Mucosa of rectum (tissue), 2 donors: Measurements from ENCODE around the gene BDH1.

ENCODE experiments used
- H3K27ac ChIP-seq, 2 donors: one replicate each; pipeline ENCODE4 v1.7.0; 2013; ENCODE audit warnings: inconsistent platforms in 2 of 2, low read depth in 2 of 2, low read length in 2 of 2
- H3K27me3 ChIP-seq, 2 donors: one replicate each; pipeline ENCODE4 v1.7.0; 2013; ENCODE audit warnings: low read length in 2 of 2; ENCODE audit not compliant: control insufficient read depth in 2 of 2, insufficient read depth in 2 of 2
- H3K36me3 ChIP-seq, 2 donors: one replicate each; pipeline ENCODE4 v1.7.0; 2013; ENCODE audit warnings: low read length in 2 of 2; ENCODE audit not compliant: control insufficient read depth in 2 of 2, insufficient read depth in 2 of 2
- H3K4me1 ChIP-seq, 2 donors: one replicate each; pipeline ENCODE4 v1.7.0; 2013; ENCODE audit warnings: low read length in 2 of 2, mild to moderate bottlenecking in 1 of 2; ENCODE audit not compliant: control insufficient read depth in 2 of 2, insufficient read depth in 2 of 2
- H3K4me3 ChIP-seq, 2 donors: one replicate each; pipeline ENCODE4 v1.7.0; 2013; ENCODE audit warnings: low read length in 2 of 2
- H3K9ac ChIP-seq, 2 donors: one replicate each; pipeline ENCODE4 v1.7.0; 2013; ENCODE audit warnings: low read length in 2 of 2, low read depth in 1 of 2, mild to moderate bottlenecking in 1 of 2
- H3K9me3 ChIP-seq, 2 donors: one replicate each; pipeline ENCODE4 v1.7.0; 2013; ENCODE audit warnings: low read length in 2 of 2; ENCODE audit not compliant: control insufficient read depth in 2 of 2
- donor health status: healthy.
- donor health status: Normal muscosa, but diverticular disease.

BDH1 gene

DNA sequence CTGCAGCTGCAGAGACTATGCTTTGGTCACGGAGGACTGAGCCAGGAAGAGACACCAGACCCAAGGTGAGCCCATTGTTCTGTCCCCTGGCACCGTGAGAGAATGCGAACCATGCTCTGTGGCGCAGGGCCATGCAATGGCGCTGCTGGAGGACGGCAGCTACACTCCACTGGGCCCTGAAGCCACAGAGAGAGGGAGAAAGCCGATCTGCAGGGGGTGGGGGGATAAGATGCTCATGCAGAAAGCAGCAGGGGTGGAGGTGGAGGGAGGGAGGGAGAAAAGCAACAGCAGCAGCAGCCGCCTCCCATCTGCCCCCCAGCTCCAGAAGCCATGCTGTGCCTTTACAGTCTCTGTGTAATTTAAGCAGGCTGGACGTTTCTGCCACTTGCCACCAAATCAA is 5.3 kb downstream of the BDH1 start:
- Histone ChIP-seq H3K4me3 (no peak overlapping the region), H3K9me3 (no peaks in the 10 kb centered on the region), H3K27me3 (no peaks in the 10 kb centered on the region), H3K27ac (no peak overlapping the region), H3K4me1 (peaks cover 26 to 28% of the 10 kb centered on the region in 2 donors), H3K9ac (no peak overlapping the region), H3K36me3 (peaks cover 3 to 6% of the 10 kb centered on the region in 2 donors)

- H3K9me3 ChIP-seq: no peaks in the 10 kb centered on the region
- no peak overlapping the region for H3K4me3 ChIP-seq
- no peak overlapping the region for H3K27ac ChIP-seq
- no peak overlapping the region for H3K9ac ChIP-seq
- peaks cover 25 to 28% of the 10 kb centered on the region in 2 donors for H3K4me1 ChIP-seq
- H3K27me3 ChIP-seq: no peaks in the 10 kb centered on the region
- peaks cover 10 to 12% of the 10 kb centered on the region in 2 donors for H3K36me3 ChIP-seq
Measured at GRCh38 chr3:197549261-197549885, 6.4 kb downstream of the BDH1 start.

DNA sequence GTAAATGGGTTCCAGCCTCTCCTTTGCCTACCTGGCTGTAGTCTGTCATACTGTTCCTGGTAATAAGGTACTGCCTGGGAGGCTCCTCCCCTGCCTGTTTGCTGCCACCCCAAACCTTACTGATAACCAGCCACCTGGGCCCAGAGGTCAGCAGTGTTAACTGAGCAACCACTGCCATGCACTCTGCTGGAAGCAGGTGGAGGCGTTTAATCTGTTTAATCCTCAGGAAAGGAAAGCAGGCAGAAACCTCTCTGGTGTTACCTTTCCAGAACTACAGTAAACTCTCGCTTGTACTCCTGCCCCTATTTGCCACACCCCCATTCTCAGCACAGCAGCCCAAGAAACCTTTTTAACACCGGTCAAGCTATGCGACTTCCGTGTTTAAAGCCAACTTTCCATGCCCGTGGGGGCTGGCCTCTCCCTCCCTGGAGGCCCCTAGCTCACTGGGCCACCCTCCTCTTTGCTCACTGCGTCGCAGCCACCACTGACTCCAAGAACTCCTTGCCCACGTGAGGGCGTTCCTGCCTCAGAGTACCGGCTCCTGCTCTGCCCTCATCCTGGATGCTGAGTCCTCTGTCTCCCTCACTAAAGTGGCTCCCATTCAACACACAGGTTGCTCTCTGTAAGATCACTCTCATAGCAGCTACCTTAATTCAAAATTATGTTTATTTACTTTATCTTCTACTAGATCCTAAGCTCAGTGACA is 8.3 kb downstream of the BDH1 start:
- Histone ChIP-seq H3K4me1 (peaks cover 17 to 20% of the 10 kb centered on the region in 2 donors), H3K27ac (peak overlapping the region; percentile 53 to 82), H3K9ac (peak overlapping the region; percentile 14 to 49), H3K9me3 (no peaks in the 10 kb centered on the region), H3K27me3 (no peaks in the 10 kb centered on the region), H3K36me3 (peaks cover 25 to 29% of the 10 kb centered on the region in 2 donors), H3K4me3 (peak overlapping the region in 1 of 2 donors; percentile 37)

DNA sequence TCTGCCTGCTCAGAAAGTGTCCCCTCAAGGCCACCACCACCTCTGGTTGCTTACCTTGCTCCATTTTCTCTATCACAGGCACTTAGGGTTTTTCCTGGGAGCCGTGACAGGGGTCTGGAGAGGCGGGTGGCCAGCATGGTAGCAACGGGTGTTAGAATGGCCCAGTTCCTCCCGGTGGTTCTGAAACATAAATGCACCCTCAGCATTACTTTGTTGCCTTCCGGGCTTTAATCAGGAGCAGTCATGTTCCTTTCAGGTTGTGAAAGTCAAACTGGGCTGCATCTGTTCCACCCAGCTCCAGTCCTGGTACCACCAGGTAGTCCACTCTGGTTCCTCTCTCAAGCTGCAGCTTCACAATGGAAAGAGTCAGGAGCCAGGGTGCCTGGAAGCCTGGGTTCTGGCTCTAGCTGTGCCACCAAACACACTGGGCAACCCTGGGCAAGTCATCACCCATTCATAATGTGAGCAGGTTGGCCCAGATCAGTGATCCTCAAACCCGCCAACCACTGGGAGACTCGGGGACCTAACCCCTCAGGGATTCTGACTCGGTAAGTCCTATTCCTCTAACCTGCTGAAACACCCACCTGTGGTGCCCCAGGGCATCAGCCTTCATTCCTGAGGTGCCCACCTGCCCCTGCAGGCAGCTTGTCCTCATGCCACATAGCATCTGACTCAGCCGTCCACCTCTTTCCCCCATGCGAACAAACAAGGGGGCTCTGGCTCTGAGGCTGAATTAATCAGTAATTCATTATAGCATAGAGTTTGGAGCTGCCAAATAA is 9.3 kb downstream of the BDH1 start:
- Histone ChIP-seq H3K9ac (peak overlapping the region in 1 of 2 donors; percentile 49), H3K4me1 (peaks cover 17 to 20% of the 10 kb centered on the region in 2 donors), H3K36me3 (peaks cover 28 to 29% of the 10 kb centered on the region in 2 donors), H3K27ac (peak overlapping the region; percentile 53 to 82), H3K4me3 (peak overlapping the region in 1 of 2 donors; percentile 37), H3K27me3 (no peaks in the 10 kb centered on the region), H3K9me3 (no peaks in the 10 kb centered on the region)

DNA sequence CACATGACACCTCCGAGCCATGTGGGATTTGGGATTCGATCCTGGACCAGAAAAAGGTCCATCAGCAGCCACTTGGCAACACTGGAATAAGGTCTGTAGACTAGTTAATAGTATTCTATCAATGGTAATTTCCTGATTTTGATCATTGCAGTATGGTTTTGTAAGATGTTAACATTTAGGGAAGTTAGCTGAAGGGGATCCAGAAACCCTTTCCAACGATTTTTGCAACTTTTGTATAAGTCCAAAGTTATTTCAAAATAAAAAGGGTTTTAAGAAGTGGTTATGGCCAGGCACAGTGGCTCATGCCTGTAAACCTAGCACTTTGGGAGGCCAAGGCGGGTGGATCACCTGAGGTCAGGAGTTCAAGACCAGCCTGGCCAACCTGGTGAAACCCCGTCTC is 10.2 kb downstream of the BDH1 start:
- no peak overlapping the region for H3K9ac ChIP-seq
- H3K9me3 ChIP-seq: no peaks in the 10 kb centered on the region
- no peak overlapping the region for H3K27ac ChIP-seq
- no peaks in the 10 kb centered on the region for H3K27me3 ChIP-seq
- H3K4me3 ChIP-seq: no peak overlapping the region
- H3K36me3 ChIP-seq: peaks cover 29 to 32% of the 10 kb centered on the region in 2 donors
- H3K4me1 ChIP-seq: peaks cover 17 to 20% of the 10 kb centered on the region in 2 donors

- H3K36me3 ChIP-seq: peaks cover 29 to 32% of the 10 kb centered on the region in 2 donors
- H3K9ac ChIP-seq: no peak overlapping the region
- no peak overlapping the region for H3K4me3 ChIP-seq
- no peaks in the 10 kb centered on the region for H3K27me3 ChIP-seq
- H3K9me3 ChIP-seq: no peaks in the 10 kb centered on the region
- peaks cover 17 to 20% of the 10 kb centered on the region in 2 donors for H3K4me1 ChIP-seq
- no peak overlapping the region for H3K27ac ChIP-seq
Measured at GRCh38 chr3:197545101-197545500, 10.7 kb downstream of the BDH1 start.

DNA sequence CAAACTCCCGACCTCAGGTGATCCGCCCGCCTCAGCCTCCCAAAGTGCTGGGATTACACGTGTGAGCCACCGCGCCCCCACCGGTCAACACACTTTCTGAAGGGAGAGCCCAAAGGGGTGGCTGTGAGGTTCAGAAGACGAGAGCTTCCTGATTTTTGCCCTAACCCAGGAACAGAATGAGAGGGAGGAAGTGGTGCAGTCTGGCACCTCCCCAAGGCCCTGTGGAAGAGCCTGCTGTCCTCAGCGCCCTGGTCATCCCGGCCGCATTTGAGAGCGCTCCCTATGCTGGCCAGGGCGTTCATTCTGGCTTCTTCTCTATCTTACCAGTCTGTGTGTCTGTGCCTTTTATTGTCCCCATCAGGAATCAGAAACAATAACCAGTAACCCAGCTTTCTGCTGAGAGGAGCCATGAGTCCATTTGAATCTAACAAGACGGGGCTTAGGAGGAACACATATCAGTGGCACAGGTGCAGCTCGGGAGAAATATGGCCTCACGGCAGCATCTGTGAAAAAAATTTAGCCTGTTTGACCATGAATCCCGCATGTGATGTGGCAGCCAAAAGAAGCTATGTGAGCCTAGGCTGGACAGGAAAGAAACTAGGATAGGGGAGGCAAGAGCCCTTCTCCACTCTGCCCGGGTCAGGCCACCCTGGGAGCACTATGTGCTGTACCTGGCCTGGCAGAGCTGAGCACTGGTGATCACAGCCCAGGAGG is 12.9 kb downstream of the BDH1 start:
- H3K9me3 ChIP-seq: no peaks in the 10 kb centered on the region
- H3K27me3 ChIP-seq: no peaks in the 10 kb centered on the region
- H3K27ac ChIP-seq: no peak overlapping the region
- no peak overlapping the region for H3K4me3 ChIP-seq
- H3K4me1 ChIP-seq: peaks cover 15 to 23% of the 10 kb centered on the region in 2 donors
- H3K9ac ChIP-seq: no peak overlapping the region
- H3K36me3 ChIP-seq: peaks cover 36 to 39% of the 10 kb centered on the region in 2 donors

- Histone ChIP-seq H3K36me3 (peaks cover 41 to 44% of the 10 kb centered on the region in 2 donors), H3K9ac (no peak overlapping the region), H3K9me3 (no peaks in the 10 kb centered on the region), H3K27ac (no peak overlapping the region), H3K27me3 (no peaks in the 10 kb centered on the region), H3K4me1 (peaks cover 6 to 14% of the 10 kb centered on the region in 2 donors), H3K4me3 (no peak overlapping the region)
Measured at GRCh38 chr3:197541756-197542539, 13.8 kb downstream of the BDH1 start.

DNA sequence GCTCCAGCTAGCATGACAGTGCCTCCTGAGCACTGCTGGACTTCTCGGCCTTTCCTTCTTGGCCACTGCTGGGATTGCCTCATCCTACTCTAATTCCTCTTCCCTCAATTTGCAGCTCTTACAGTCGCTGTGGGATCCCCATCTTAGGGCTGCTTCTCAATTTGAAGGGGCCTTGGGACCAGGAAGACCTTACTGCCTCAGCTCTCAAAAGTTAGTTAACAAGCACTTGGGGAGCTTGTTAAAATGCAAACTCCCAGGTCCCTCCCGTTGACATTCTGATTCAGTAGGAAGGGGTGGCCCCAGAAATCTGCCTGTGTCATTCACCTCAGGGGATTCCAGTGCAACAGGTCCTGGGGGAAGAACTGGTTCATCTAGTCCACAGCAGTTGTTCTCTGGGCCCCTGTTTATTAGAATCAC is 14.8 kb downstream of the BDH1 start:
- Histone ChIP-seq H3K4me3 (no peak overlapping the region), H3K27ac (peak overlapping the region in 1 of 2 donors; percentile 17), H3K27me3 (no peaks in the 10 kb centered on the region), H3K9me3 (no peaks in the 10 kb centered on the region), H3K9ac (no peak overlapping the region), H3K4me1 (peaks cover 0 to 8% of the 10 kb centered on the region in 2 donors), H3K36me3 (peaks cover 41% of the 10 kb centered on the region in 2 donors)
